PC-9 (cell line): Measurements from ENCODE around the gene NOTO.
"Not testable (repeated sequence)": the region's sequence is repeated elsewhere in the genome, so short reads cannot be mapped to it uniquely, and the experiment has no call there.

Source experiments
- EZH2 ChIP-seq: fragments of 200-600 bp; sonication (generic); IDR thresholded peaks from 2 replicates; pipeline ENCODE4 v1.8.0; 2017; ENCODE audit warnings: antibody characterized with exemption, low read depth
- TF ChIP-seq, protein P1 (sequence below): fragments of 200-600 bp; sonication (generic); conservative IDR thresholded peaks from 2 replicates; pipeline ENCODE4 v1.6.1; 2017; ENCODE audit warnings: mixed run types, antibody characterized with exemption, mild to moderate bottlenecking, moderate library complexity

DNA sequence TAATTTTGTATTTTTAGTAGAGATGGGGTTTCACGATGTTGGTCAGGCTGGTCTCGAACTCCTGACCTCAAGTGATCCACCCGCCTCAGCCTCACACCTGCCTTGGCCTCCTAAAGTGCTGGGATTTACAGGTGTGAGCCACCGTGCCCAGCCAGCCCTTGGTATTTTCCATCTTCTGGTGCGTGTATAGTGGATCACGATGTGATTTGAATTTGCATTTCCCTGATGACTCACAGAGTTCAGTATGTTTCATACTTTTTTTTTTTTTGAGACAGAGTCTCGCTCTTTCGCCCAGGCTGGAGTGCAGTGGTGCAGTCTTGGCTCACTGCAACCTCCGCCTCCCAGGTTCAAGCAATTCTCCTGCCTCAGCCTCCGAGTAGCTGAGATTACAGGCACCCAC, 2.1 kb upstream of the NOTO start:
- TF ChIP-seq, protein P1, sequence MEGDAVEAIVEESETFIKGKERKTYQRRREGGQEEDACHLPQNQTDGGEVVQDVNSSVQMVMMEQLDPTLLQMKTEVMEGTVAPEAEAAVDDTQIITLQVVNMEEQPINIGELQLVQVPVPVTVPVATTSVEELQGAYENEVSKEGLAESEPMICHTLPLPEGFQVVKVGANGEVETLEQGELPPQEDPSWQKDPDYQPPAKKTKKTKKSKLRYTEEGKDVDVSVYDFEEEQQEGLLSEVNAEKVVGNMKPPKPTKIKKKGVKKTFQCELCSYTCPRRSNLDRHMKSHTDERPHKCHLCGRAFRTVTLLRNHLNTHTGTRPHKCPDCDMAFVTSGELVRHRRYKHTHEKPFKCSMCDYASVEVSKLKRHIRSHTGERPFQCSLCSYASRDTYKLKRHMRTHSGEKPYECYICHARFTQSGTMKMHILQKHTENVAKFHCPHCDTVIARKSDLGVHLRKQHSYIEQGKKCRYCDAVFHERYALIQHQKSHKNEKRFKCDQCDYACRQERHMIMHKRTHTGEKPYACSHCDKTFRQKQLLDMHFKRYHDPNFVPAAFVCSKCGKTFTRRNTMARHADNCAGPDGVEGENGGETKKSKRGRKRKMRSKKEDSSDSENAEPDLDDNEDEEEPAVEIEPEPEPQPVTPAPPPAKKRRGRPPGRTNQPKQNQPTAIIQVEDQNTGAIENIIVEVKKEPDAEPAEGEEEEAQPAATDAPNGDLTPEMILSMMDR: not testable (repeated sequence)
- TF ChIP-seq EZH2: not testable (repeated sequence)
